SW 1271 (cell line): ENCODE results near the gene ROR1.

Experiments used
- DNase-seq, 2 experiments: peaks; one replicate each; lab custom pipeline; 2025; lab: John Stamatoyannopoulos, UW

Gene ROR1

GRCh38 chr1:64019818-64020217 is 246.0 kb downstream of the ROR1 start:
- DNase-seq = peak in 1 of 2 experiments; percentile 2

GRCh38 chr1:64021066-64021465 is 247.2 kb downstream of the ROR1 start:
- DNase-seq = no peak

DNA sequence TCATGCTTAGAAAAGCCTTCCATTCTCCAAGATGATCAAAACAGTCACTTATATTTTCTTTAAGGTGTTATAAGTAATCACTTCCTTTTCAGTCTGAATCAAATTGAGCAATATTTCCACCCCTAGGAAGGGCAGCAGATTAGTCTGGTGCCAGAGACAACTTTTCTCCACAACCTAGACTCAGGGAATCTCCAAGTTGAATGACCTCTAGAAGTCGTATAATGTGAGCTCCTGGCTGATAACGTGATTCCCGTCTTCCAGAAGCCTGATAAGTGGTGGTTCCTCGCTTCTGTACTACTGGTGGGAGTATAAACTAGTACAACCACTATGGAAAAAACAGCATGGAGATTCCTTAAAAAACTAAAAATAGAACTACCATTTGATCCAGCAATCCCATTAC is 251.2 kb downstream of the ROR1 start:
- no peak for DNase-seq

DNA sequence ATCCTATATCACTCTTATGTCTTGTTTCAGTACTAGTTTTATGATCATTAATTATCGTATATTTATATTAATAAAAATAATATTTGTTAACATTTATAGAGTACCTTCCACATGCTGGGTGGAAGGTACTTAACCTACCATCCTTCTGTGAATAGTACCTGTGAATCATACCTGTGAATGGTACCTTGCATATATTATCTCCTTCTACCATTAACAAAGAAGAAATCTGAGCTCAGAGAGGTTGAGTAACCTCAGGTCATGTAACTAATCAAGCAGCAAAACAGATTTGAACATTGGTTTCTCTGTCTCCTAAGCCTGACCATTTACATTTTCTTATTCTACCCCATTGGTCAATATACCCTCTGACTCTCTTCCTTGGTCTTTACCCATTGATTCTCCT is 255.2 kb downstream of the ROR1 start:
- DNase-seq = no peak

GRCh38 chr1:64030411-64030810 is 256.6 kb downstream of the ROR1 start:
- no peak for DNase-seq

GRCh38 chr1:64031236-64031635 is 257.4 kb downstream of the ROR1 start:
- no peak for DNase-seq

- no peak for DNase-seq
Observed at GRCh38 chr1:64033667-64034220, 259.9 kb downstream of the ROR1 start.

- DNase-seq = no peak
Observed at GRCh38 chr1:64036549-64036948, 262.7 kb downstream of the ROR1 start.

- DNase-seq = no peak
Observed at GRCh38 chr1:64038119-64038518, 264.3 kb downstream of the ROR1 start.

DNA sequence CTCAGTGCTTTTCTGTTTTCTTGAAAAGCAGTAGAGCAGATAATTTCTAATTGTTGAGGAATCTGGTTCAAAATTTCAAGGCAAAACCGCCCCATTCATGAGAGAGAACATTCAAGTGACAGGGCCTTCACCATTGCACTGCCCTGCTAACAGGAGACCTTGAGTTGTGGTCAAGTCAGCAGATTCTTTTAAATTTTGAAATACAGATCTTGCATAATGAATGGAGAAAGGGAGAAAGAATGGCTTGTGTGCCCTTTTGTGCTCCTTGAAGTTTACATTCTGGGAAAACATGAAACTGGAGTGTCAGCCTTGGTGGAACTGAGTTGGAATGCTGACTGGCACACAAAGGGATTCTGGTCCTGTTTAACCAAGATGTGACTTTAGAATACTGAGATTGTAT is 265.1 kb downstream of the ROR1 start:
- DNase-seq = no peak

- DNase-seq = no peak
Observed at GRCh38 chr1:64039390-64039926, 265.6 kb downstream of the ROR1 start.

- DNase-seq = no peak
Observed at GRCh38 chr1:64041371-64042131, 267.7 kb downstream of the ROR1 start.

DNA sequence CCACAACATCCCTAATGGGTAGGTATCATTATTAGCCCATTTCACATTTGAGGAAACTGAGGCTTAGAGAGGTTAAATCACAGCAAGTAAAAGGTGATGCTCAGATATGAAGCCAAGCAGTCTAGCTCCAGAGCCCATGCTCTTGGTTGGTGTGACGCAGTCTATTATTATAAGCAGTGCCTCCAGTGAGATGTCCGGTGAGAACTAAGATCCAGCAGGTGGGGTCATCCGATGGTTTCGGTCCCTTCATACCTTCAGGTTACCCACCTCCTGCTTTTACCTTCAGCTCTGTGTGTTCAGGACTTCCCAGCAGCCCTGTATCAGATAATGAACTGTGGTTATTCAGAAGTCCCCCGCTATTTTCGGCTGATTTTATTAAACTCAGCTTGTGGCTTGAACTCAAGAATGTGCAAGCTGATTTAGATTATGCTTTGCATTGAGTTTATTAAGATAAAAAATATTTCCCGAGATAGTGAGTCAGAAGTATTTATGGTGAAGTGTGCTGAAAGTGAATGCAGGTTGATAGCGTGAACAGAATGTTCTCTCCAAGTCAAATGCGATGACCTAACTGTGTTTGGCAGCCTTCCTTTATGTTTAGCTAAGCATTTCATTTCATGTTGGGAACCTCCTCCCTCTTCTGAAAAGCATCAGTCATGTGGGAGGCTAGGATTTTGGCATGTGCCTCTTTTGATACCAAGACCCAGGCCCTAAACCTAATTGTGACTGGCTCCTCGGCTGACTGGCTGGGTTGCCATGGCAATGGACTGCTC is 268.7 kb downstream of the ROR1 start:
- DNase-seq = no peak

- no peak for DNase-seq
Observed at GRCh38 chr1:64043288-64043687, 269.5 kb downstream of the ROR1 start.

DNA sequence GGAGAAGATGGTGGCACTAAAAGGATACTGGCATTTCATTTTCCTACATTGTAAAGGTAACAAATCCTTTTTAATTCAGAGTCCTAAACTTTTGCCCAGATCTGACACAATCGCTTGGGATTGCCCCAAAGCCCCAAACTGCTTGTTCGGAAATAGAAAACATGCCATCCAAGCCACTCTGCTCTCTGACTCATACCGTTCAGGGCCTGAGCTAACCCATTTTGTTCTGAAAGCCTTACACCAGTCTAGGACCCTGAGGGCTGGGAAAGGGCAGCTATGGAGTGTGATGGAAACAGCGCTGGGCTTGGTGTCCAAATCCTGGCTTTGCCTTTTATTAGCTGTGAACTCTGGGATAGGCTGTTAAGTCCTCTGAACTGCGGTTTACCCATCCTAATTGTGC is 270.2 kb downstream of the ROR1 start:
- no peak for DNase-seq

DNA sequence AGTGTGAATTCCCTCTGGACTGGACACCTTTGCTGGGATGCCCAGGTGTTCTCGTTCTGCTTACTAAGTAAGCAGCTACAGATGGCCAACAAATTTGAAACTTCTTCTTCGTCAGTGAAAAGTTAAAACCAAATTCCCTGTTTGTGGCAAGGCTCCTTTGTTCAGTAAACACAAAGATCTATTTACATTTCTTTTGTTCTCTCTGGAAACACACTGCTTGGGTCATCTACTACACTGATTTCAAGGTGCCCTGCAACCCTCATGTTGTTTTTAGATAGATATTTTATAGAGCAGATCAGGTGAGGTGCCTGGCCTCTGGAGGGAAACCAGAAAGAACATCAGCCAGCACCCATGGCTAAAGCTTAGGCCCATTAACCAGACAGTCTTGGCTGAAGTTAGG is 272.4 kb downstream of the ROR1 start:
- DNase-seq = no peak

- no peak for DNase-seq
Observed at GRCh38 chr1:64046891-64047290, 273.1 kb downstream of the ROR1 start.

- no peak for DNase-seq
Observed at GRCh38 chr1:64047549-64047996, 273.8 kb downstream of the ROR1 start.

DNA sequence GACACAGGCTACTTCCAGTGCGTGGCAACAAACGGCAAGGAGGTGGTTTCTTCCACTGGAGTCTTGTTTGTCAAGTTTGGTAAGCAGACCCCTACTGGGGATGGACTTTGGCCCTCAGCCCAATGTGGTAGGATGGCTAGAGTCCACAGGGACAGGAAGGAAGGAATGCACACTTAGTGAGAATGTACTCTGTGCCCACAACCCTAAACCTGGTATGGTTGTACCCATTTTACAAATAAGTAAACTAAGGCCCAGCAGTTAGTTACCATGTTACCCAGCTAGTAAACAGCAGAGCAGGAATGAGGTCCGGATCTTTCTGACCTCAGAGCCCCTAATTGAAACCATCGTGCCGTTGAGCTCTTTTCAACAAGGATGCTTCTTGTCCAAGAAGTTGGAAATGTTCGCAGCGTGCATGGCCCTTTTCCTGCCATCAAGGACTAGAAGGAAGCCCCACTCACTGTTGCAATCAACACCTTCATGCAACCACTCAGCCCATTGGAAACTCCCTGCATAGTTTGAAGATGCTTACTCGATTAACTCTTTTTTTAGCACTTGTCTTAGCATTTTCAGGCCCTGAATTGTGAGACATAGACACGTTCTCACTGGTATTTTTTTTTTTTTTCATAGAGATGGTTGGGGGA is 276.2 kb downstream of the ROR1 start:
- DNase-seq = no peak

DNA sequence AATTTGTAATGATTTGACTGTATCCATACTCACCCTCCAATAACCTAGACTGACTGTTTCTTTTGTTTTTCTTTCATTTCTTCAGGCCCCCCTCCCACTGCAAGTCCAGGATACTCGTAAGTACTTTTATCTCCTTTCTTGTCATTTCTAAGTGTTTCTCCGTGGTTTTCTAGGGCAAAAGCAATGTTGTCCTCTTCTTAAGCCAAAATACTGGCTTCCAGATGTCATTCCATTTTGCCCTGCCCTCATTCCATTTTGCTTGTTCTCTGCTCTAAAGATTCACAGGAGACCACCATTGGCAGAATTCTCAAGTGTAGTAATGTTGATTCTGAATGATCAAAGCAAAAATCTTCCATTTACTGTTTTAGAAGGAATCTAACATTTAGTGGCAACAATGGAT is 276.8 kb downstream of the ROR1 start:
- DNase-seq = no peak

DNA sequence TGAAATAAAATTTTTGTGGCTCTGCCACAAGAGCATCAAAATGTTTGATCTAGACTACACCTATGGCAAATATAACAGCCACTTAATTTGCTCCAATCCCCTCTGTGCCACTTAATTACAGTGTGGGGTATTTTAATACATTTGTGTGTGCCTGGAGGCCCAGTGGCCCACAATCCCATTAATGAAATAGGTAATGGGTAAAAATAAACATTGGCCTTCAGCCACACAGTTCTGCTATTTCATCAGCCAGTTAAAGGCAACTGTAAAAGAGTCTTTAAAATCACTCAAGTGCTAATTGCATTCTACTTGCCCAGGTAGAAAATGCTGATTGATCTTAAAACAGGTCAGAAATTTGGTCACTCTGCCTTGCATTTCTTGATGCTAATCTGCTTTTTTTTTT is 278.0 kb downstream of the ROR1 start:
- no peak for DNase-seq

DNA sequence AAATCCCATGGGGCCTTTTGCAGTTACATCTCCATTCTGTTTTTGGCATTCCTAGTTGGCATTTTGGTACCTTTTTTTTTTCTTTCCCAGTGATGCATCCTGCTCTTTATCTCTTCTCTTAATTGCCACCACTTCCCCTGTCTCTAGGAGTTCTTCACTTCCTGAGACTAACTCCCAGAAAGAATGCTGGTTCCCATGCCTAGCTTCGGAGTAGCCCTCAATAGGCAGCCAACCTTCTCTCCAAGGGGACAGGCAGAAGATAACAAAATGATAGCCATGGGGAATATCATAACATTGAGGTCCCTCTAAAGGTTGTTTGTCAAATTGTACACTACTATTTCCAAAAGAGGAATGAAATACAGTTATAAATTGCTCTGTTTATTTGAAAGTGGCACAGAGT is 279.0 kb downstream of the ROR1 start:
- DNase-seq = no peak
